H1 (cell line): ENCODE results near the gene FOXL2NB. TPM values are rescaled to one million over a fixed set of nuclear protein-coding genes. Genes with fewer than 3 reads are reported as not detected.

Source experiments
- CTCF ChIA-PET: fragments of 300-600 bp; sonication (Branson Sonifier 250); formaldehyde crosslinking; loops from one replicate; lab custom pipeline; 2021; ENCODE audit not compliant: partially characterized antibody; lab: Charles Lee
- POLR2A ChIA-PET: fragments of 300-600 bp; sonication (Branson Sonifier 250); formaldehyde crosslinking; loops from one replicate; lab custom pipeline; 2021; ENCODE audit warnings: inconsistent platforms; ENCODE audit not compliant: partially characterized antibody; lab: Charles Lee
- DNase-seq, 2 experiments: peaks; one replicate each; pipeline versions ENCODE4 v3.0.0 to v3.0.0-alpha.2; 2010 to 2022; ENCODE audit warnings: low spot score in 2 of 2, low read depth in 1 of 2, mixed read lengths in 1 of 2
- FAIRE-seq: peaks from 2 replicates; lab custom pipeline; 2011; peaks lifted over from hg19 to GRCh38; lab: Jason Lieb, UNC
- H2AFZ ChIP-seq: 2 replicates; pipeline ENCODE4 v1.8.1; 2012; ENCODE audit warnings: low read length, inconsistent platforms
- H2AK5ac ChIP-seq: 2 replicates; pipeline ENCODE4 v1.6.1; 2013; ENCODE audit warnings: low read depth, low read length
- H2BK120ac ChIP-seq: replicated peaks from 2 replicates; pipeline ENCODE3; 2013; ENCODE audit warnings: low read depth, low read length, inconsistent platforms
- H2BK12ac ChIP-seq: 2 replicates; pipeline ENCODE4 v1.6.1; 2013; ENCODE audit warnings: low read depth, low read length
- H2BK15ac ChIP-seq: 2 replicates; pipeline ENCODE4 v1.6.1; 2013; ENCODE audit warnings: low read length
- H2BK20ac ChIP-seq: 2 replicates; pipeline ENCODE4 v1.6.1; 2013; ENCODE audit warnings: low read length
- H2BK5ac ChIP-seq: 2 replicates; pipeline ENCODE4 v1.6.1; 2013; ENCODE audit warnings: low read depth, low read length
- H3K14ac ChIP-seq: 2 replicates; pipeline ENCODE4 v1.6.1; 2013; ENCODE audit warnings: inconsistent platforms; ENCODE audit not compliant: insufficient read length
- H3K18ac ChIP-seq: 2 replicates; pipeline ENCODE4 v1.6.1; 2013; ENCODE audit warnings: low read length; ENCODE audit errors: extremely low read depth
- H3K23ac ChIP-seq: 2 replicates; pipeline ENCODE4 v1.6.1; 2013; ENCODE audit warnings: inconsistent platforms; ENCODE audit not compliant: insufficient read length
- H3K23me2 ChIP-seq: 2 replicates; pipeline ENCODE4 v1.6.1; 2013; ENCODE audit warnings: low read depth, low read length
- H3K27ac ChIP-seq: 2 replicates; pipeline ENCODE4 v1.6.1; 2011; ENCODE audit warnings: low read depth, low read length, inconsistent platforms
- H3K27me3 ChIP-seq, 4 experiments: replicated peaks in 1 of 4; 1 replicate in 1 of 4; 2 replicates in 3 of 4; pipeline versions ENCODE4 v1.6.1 to v1.8.1; 2011 to 2013; ENCODE audit warnings: low read length in 3 of 4, mild to moderate bottlenecking in 3 of 4, inconsistent platforms in 2 of 4, mixed read lengths in 2 of 4, moderate library complexity in 1 of 4; ENCODE audit not compliant: control insufficient read depth in 3 of 4, insufficient read depth in 3 of 4; ENCODE audit errors: extremely low read depth in 1 of 4
- H3K36me3 ChIP-seq, 4 experiments: 2 replicates each; pipeline versions ENCODE4 v1.6.1 to v1.8.1; 2011 to 2013; ENCODE audit warnings: mild to moderate bottlenecking in 4 of 4, low read length in 3 of 4, moderate library complexity in 2 of 4, control low read depth in 1 of 4, inconsistent platforms in 1 of 4; ENCODE audit not compliant: insufficient read depth in 4 of 4, control insufficient read depth in 2 of 4
- H3K4ac ChIP-seq: replicated peaks from 2 replicates; pipeline ENCODE3; 2013; ENCODE audit warnings: low read length, low read depth, mixed read lengths, inconsistent platforms; ENCODE audit not compliant: insufficient read length
- H3K4me1 ChIP-seq, 4 experiments: replicated peaks in 1 of 4; 1 replicate in 1 of 4; 2 replicates in 3 of 4; pipeline versions ENCODE4 v1.6.1 to v1.8.1; 2011 to 2013; ENCODE audit warnings: low read length in 3 of 4, inconsistent platforms in 2 of 4, mixed read lengths in 1 of 4; ENCODE audit not compliant: insufficient read depth in 4 of 4, control insufficient read depth in 3 of 4
- H3K4me2 ChIP-seq, 2 experiments: 2 replicates each; pipeline versions ENCODE4 v1.6.1 to v1.8.1; 2011 to 2013; ENCODE audit warnings: low read depth in 2 of 2, low read length in 2 of 2, control low read depth in 1 of 2, inconsistent platforms in 1 of 2, mild to moderate bottlenecking in 1 of 2; ENCODE audit not compliant: insufficient read depth in 1 of 2
- H3K4me3 ChIP-seq, 4 experiments: fragments of 200-600, 300-600 bp in 1 of 4; sonication (generic), shearing (Covaris generic), sonication (Bioruptor Twin) in 1 of 4; 2 replicates each; pipeline versions ENCODE4 v1.5.1 to v1.8.1; 2011 to 2016; ENCODE audit warnings: low read length in 4 of 4, low read depth in 3 of 4, control low read depth in 2 of 4, inconsistent platforms in 2 of 4, mild to moderate bottlenecking in 2 of 4, mixed read lengths in 1 of 4, moderate library complexity in 1 of 4; ENCODE audit not compliant: insufficient read depth in 2 of 4; ENCODE audit errors: extremely low read depth in 1 of 4
- H3K56ac ChIP-seq: replicated peaks from 2 replicates; pipeline ENCODE3; 2013; ENCODE audit warnings: low read depth, mild to moderate bottlenecking, mixed read lengths, low read length, inconsistent platforms; ENCODE audit not compliant: insufficient read length
- H3K79me1 ChIP-seq: 2 replicates; pipeline ENCODE4 v1.6.1; 2013; ENCODE audit warnings: low read depth, low read length, control low read depth
- H3K79me2 ChIP-seq, 2 experiments: 2 replicates each; pipeline versions ENCODE4 v1.6.1 to v1.8.1; 2012 to 2013; ENCODE audit warnings: low read length in 2 of 2, mild to moderate bottlenecking in 2 of 2, inconsistent platforms in 1 of 2; ENCODE audit not compliant: insufficient read depth in 2 of 2, control insufficient read depth in 1 of 2
- H3K9ac ChIP-seq, 4 experiments: replicated peaks in 1 of 4; 1 replicate in 1 of 4; 2 replicates in 3 of 4; pipeline versions ENCODE4 v1.6.1 to v1.8.1; 2011 to 2013; ENCODE audit warnings: low read depth in 3 of 4, low read length in 3 of 4, control low read depth in 2 of 4, mild to moderate bottlenecking in 2 of 4, moderate library complexity in 2 of 4, inconsistent platforms in 1 of 4; ENCODE audit errors: extremely low read depth in 1 of 4
- H3K9me3 ChIP-seq, 2 experiments: 2 replicates each; pipeline versions ENCODE4 v1.6.1 to v1.8.1; 2012 to 2013; ENCODE audit warnings: mild to moderate bottlenecking in 2 of 2, moderate library complexity in 2 of 2, control low read depth in 1 of 2, inconsistent platforms in 1 of 2, low read depth in 1 of 2, low read length in 1 of 2, mixed read lengths in 1 of 2; ENCODE audit not compliant: insufficient read depth in 2 of 2
- H4K20me1 ChIP-seq, 2 experiments: replicated peaks in 1 of 2; 2 replicates each; pipeline versions ENCODE3 to v1.8.1; 2011 to 2013; ENCODE audit warnings: inconsistent platforms in 2 of 2, low read length in 2 of 2, mild to moderate bottlenecking in 1 of 2; ENCODE audit not compliant: insufficient read depth in 2 of 2, control insufficient read depth in 1 of 2
- H4K5ac ChIP-seq: 2 replicates; pipeline ENCODE4 v1.6.1; 2013; ENCODE audit warnings: low read length, low read depth, mixed read lengths, inconsistent platforms; ENCODE audit not compliant: insufficient read length
- H4K8ac ChIP-seq: 2 replicates; pipeline ENCODE4 v1.8.0; 2013; ENCODE audit warnings: mild to moderate bottlenecking, moderate library complexity, low read length, inconsistent platforms; ENCODE audit not compliant: insufficient read depth; ENCODE audit errors: extremely low read depth
- H4K91ac ChIP-seq: replicated peaks from 2 replicates; pipeline ENCODE3; 2013; ENCODE audit warnings: low read length, mixed read lengths, inconsistent platforms; ENCODE audit not compliant: insufficient read length
- BACH1 ChIP-seq: IDR thresholded peaks from 2 replicates; pipeline ENCODE4 v1.6.1; 2012; ENCODE audit warnings: low read length, improper control_type of control experiment
- CBX5 ChIP-seq: fragments of 300-800, 300-1000 bp; sonication (generic); IDR thresholded peaks from 2 replicates; pipeline ENCODE4 v1.7.1; 2016; ENCODE audit warnings: antibody characterized with exemption, low read length, low read depth
- CREB1 ChIP-seq: IDR thresholded peaks from 2 replicates; pipeline ENCODE4 v1.6.1; 2012; ENCODE audit warnings: inconsistent platforms
- KDM4A ChIP-seq: IDR thresholded peaks from one replicate; pipeline ENCODE4 v1.7.1; 2012; ENCODE audit warnings: low read depth, mild to moderate bottlenecking, moderate library complexity, low read length, inconsistent platforms; ENCODE audit not compliant: severe bottlenecking
- MAFK ChIP-seq: IDR thresholded peaks from 2 replicates; pipeline ENCODE4 v1.6.1; 2012; ENCODE audit warnings: low read depth, mild to moderate bottlenecking, improper control_type of control experiment, low read length
- NANOG ChIP-seq: IDR thresholded peaks from 2 replicates; pipeline ENCODE4 v1.6.1; 2011; ENCODE audit warnings: low read length, low read depth, mild to moderate bottlenecking, inconsistent platforms; ENCODE audit not compliant: insufficient read depth, poor library complexity, severe bottlenecking
- RBBP5 ChIP-seq: IDR thresholded peaks from 2 replicates; pipeline ENCODE4 v1.7.1; 2012; ENCODE audit warnings: low read depth, mild to moderate bottlenecking, inconsistent platforms, low read length, moderate library complexity, borderline replicate concordance
- SP1 ChIP-seq: IDR thresholded peaks from 2 replicates; pipeline ENCODE4 v1.6.1; 2011; ENCODE audit warnings: low read depth, low read length
- SP2 ChIP-seq: IDR thresholded peaks from 2 replicates; pipeline ENCODE4 v1.6.1; 2012; ENCODE audit warnings: mild to moderate bottlenecking, low read length, inconsistent platforms
- TAF7 ChIP-seq: optimal IDR thresholded peaks from 2 replicates; pipeline ENCODE3; 2011; ENCODE audit warnings: low read depth, mild to moderate bottlenecking, inconsistent platforms, low read length, moderate library complexity, borderline replicate concordance
- TEAD4 ChIP-seq: IDR thresholded peaks from 2 replicates; pipeline ENCODE4 v1.6.1; 2012; ENCODE audit warnings: low read depth, low read length, inconsistent platforms, mixed read lengths
- WGBS, 2 experiments: shearing (Covaris generic) in 1 of 2; methylation state at CpG; one replicate each; pipeline versions ENCODE4 v1.1.6 to v1.1.7; 2013 to 2015; ENCODE audit warnings: low lambda C conversion rate in 2 of 2, mixed read lengths in 2 of 2, inconsistent platforms in 1 of 2, low coverage in 1 of 2, missing lambda C conversion rate in 1 of 2; ENCODE audit not compliant: insufficient replicate concordance in 2 of 2, insufficient coverage in 1 of 2, insufficient read length in 1 of 2; ENCODE audit errors: extremely low coverage in 1 of 2, missing lambda C conversion rate in 1 of 2; 5-methylcytosine and 5-hydroxymethylcytosine counted together
- polyA plus RNA-seq, 7 experiments: library from polyadenylated mRNA; depleted of rRNA in 3 of 7; stranded (reverse) in 5 of 7; unstranded in 2 of 7; fragments of >200 nt in 5 of 7; fragments of 200-250 nt in 2 of 7; gene quantifications; 1 replicate in 5 of 7; 2 replicates in 1 of 7; 4 replicates in 1 of 7; pipeline versions ENCODE4 v1.2.1 to v1.2.3, GENCODE V29; 2011 to 2013; ENCODE audit warnings: missing spikeins in 2 of 7, mixed read lengths in 2 of 7
- total RNA-seq: library from RNA; stranded (reverse); fragmentation: NEBNext Ultra II Directional; extraction: Animal tissue kit (Norgen Biotek cat#: 25700); gene quantifications from 2 replicates; pipeline ENCODE4 v1.2.1, GENCODE V29; 2021
- TF ChIP-seq, protein P1 (sequence below): IDR thresholded peaks from 2 replicates; pipeline ENCODE4 v1.6.1; 2011; ENCODE audit warnings: low read depth, mild to moderate bottlenecking, low read length; ENCODE audit not compliant: insufficient read depth

FOXL2NB gene
- total and polyA plus RNA-seq, 2 of the 8 experiments (the other 6 are each of a cell fraction or from before 2014, with no cell fraction given) = 5.4 to 7.3 TPM

DNA sequence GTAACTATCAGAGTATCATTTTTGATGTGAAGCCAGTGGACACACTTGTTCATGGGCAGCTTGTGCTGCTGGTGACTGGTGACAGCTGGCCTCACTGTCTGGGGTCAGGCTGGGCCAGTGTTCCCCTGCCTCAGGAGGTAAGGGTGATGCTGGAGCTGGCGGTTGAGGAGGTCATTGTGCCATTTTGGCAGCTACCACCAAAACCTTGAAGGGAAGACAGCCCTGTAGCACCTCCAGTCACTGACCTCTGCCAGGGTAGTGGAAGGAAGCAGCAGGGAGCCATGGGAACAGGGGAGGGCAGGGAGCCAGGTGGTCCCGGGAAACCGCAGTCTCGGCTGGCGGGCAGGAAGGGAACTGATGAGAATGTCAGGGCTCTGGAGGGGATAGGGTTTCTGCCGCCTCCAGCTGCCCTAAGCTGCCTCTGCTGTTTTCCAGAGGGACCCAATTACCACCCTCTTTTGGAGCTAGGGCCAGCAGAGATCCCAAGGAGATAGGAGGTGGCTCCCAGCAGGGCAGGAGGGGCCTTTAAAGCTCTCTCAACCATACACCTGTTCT is 24.8 kb downstream of the FOXL2NB start:
- Histone ChIP-seq H2BK5ac (no peak overlapping the region), H4K8ac (no peak overlapping the region), H3K4me2 (no peak overlapping the region), H3K14ac (no peak overlapping the region), H3K79me2 (no peaks in the 10 kb centered on the region), H3K36me3 (no peaks in the 10 kb centered on the region), H3K27ac (no peak overlapping the region), H2AK5ac (no peak overlapping the region), H2BK15ac (no peak overlapping the region), H3K79me1 (no peaks in the 10 kb centered on the region), H2AFZ (no peak overlapping the region), H3K56ac (no peak overlapping the region), H3K23me2 (no peaks in the 10 kb centered on the region), H2BK12ac (no peak overlapping the region), H2BK120ac (no peak overlapping the region), H3K27me3 (no peaks in the 10 kb centered on the region), H4K20me1 (no peaks in the 10 kb centered on the region), H3K4ac (no peak overlapping the region), H4K5ac (no peak overlapping the region), H3K23ac (no peak overlapping the region), H3K9ac (no peak overlapping the region), H2BK20ac (no peak overlapping the region), H3K4me3 (no peak overlapping the region), H3K4me1 (no peaks in the 10 kb centered on the region), H4K91ac (no peak overlapping the region), H3K18ac (no peak overlapping the region), H3K9me3 (no peaks in the 10 kb centered on the region)
- POLR2A ChIA-PET = interaction anchor here (1.5 to 1.8 kb wide), 2 partner anchors 19 to 26 kb away, joined by 4 to 6 read pairs; no protein-coding TSS in a partner anchor
- DNase-seq (peak in 1 of 2 experiments; percentile 26), FAIRE-seq (no peak)
- 84% methylated on average over 6 of the region's 6 CpGs; no CpG with 5 or more reads in 1 of the 2 experiments for WGBS, 2 experiments
- CTCF ChIA-PET = interaction anchor here (1.1 to 15.1 kb wide), 8 partner anchors 7 to 357 kb away, joined by 3 to 223 read pairs (median 14); partner anchors contain the start of genes FOXL2 and FOXL2NB
- TF ChIP-seq, protein P1, sequence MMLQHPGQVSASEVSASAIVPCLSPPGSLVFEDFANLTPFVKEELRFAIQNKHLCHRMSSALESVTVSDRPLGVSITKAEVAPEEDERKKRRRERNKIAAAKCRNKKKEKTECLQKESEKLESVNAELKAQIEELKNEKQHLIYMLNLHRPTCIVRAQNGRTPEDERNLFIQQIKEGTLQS = no peak
- TF ChIP-seq BACH1 = no peak
- no peak for TF ChIP-seq SP1
- no peak for TF ChIP-seq KDM4A
- no peak for TF ChIP-seq SP2
- no peak for TF ChIP-seq CREB1
- TF ChIP-seq CBX5 = no peak
- TF ChIP-seq MAFK = no peak
- no peak for TF ChIP-seq TAF7
- no peak for TF ChIP-seq RBBP5
- no peak for TF ChIP-seq NANOG
- no peak for TF ChIP-seq TEAD4
